ENCODE data around the gene PRELP. TPM values are rescaled to one million over a fixed set of nuclear protein-coding genes. Genes with fewer than 3 reads are reported as not detected.

The PRELP gene
- polyA plus RNA-seq, 3 donors, result 2.4 to 3.2 (median 2.9) TPM

DNA sequence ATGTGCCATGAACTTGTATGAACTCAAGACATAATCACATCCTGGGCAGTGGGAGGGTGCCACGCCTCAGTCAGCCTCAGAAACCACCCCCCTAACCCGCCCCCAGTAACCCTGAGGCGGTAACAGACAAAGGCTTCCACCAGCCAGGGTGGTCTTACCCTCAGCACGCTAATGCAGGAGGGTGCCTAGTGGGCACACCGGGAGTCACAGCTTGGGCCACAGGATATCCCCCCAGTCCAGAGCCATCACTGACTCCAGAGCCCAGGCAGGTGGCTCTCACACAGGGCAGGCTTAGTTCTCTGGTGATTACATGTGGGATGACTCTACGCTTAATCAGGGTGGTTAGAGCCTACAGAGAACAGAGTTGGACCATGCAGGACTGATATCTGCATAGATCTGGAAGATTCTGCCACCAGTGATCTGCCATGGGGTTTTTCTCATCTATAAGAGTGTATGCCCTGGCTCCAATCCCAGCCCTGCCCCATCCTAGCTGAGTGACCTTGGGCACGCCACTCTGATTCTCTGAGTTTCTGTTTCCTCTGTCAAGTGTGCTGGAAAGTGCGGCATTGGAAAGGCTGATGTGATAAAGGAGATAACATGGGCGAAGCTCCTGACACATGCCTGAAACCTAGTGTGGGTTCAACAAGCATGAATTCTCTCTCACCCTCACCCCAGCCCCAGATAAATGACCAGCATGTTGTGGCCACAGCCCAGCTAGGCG is 45.6 kb downstream of the PRELP start:
- no peak for DNase-seq (ENCODE audit: low read depth in 3 of 3, low spot score in 2 of 3)

DNA sequence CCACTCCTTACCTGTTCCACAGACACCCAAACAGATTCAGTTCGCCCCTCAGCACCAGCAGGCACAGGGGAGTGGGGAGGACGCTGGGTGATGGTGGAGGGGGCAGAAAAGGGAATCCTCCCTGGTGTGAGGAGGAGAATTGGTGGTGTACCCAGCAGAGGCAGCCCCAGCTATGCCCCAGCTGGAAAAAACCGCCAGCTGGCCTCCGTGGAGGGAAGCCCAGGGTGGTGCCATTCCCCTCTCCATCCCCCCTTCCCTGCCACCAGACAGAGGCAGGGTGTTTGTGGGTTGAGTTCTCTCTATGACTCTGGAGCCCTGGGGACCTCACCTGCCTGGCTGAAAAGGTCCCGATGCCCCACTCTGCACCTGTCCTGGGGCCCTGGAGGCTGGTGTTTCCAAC is 46.2 kb downstream of the PRELP start:
- DNase-seq (ENCODE audit: low read depth in 3 of 3, low spot score in 2 of 3), result no peak

DNA sequence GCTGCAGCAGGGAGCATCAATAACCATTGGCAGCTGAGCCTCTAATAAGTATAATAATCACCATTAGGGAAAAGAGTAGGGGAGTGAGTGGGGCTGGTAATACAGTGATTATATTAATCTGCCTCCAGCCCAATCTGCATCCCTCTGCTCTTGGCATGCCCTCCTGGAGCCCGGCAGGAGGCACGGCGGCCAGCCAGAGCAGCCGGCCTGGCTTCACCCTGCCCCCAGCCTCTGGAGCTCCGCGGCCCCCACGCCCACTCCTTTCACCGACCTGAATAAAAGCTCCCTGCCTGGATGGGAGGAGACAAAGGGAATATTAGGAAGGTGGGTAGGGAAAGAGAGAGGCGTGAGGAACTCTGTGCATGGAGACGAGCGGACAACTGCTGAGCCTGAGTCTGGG is 46.6 kb downstream of the PRELP start:
- no peak for DNase-seq (ENCODE audit: low read depth in 3 of 3, low spot score in 2 of 3)

DNA sequence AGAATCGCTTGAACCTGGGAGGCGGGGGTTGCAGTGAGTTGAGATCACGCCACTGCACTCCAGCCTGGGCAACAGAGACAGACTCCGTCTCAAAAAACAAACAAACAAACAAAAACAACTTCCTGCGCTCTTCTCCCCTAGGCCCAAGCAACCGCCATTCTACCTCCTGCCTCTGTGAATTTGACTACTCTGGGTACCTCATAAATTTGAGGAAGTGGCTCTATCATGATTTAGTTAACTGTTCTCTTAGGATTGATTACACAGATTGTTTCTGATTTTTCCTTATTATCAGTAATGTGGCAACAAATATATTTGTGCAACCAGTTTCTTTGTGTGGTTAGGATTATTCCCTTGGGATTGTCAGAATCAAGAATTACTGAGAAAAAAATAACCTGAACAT is 48.1 kb downstream of the PRELP start:
- no peak for DNase-seq (ENCODE audit: low read depth in 3 of 3, low spot score in 2 of 3)

DNA sequence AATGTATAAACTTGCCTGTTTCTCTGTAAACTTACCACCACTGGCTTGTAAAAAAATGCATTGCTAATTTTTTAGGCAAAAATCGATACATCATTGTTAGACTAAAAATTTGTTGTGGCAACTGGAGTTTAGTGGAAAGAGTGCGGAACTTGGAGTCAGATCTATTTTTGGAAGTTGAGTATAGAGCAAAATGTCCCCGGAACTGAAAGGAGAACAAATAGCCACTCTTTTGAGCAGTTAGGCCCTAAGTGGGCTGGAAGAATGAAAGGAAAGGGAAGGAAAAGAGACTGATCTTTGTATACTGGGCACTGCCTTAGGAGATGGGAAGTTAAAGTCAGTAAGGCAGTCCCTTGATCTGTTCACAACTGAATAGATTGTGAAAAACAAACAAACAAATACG is 48.5 kb downstream of the PRELP start:
- no peak for DNase-seq (ENCODE audit: low read depth in 3 of 3, low spot score in 2 of 3)

DNA sequence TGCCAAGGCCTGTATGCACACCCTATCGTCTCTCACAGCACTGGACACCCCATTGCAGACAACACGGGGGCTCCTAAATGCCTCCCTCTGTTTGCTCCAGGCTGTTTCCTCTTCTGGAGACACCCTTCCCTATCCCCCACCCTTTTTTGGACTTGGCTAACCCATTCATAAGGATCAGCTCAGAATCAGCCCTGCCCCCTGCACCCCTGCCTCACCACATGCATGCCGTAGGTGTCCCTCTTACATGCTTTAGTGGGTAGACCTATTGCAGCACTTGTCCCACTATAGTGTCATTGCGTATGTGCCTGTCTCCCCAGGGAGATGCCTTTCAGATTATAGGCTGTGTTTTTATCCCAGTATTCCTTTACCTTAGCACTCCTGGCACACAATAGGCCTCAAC is 49.2 kb downstream of the PRELP start:
- DNase-seq (ENCODE audit: low read depth in 3 of 3, low spot score in 2 of 3), result no peak

DNA sequence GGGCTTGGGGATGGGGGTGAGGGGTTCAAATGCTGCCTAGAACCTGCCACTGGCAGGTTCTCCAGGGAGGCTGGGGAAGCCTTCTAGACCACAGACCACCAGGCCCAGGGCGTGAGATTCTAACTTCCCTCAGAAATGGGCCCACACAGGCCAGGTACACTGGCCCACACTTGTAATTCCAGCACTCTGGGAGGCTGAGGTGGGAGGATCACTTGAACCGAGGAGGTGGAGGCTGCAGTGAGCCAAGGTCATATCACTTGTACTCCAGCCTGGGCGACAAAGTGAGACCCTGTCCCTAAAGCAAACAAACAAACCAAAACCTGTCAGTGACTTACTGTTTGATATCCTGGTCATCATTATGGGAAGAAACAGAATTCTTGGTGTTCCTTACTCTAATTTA is 50.1 kb downstream of the PRELP start:
- no peak for DNase-seq (ENCODE audit: low read depth in 3 of 3, low spot score in 2 of 3)

DNA sequence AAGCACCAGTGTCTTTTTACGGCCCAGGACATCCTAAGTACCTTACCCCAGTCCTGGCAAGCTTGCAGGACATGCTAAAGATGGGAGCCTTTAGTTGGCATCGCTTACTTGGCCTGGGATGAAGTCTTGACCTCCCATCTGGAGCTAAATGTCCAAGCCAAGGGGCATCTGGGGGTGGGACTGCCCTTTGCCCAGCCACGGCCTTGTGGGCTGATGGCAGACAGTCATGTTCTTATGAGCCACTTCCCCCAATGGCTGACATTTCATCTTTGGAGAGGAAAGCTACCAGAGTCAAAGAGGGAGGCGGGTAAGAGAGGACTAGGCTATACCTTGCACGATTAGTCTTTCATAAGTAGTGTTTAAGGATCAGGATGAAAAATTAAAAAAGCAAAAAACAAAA is 50.5 kb downstream of the PRELP start:
- no peak for DNase-seq (ENCODE audit: low read depth in 3 of 3, low spot score in 2 of 3)

DNA sequence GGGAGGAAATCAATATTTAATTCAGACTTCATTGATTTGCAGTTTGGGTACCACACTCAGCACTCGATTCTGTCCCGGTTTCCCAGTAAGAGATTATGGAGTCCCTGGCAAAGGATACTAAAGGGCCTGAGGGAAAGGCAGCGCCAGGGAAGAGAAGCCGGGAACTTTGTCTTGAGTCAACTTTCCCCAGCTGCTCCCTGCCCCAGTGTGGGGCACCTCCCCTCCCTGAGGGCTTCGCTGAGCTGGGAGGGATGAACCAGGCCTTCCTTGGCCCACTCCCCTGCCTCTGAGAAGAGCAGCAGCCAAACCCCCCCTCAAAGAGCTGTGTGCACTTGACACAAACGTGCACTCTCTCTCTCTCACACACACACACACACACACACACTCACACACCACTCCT is 51.0 kb downstream of the PRELP start:
- DNase-seq (ENCODE audit: low read depth in 3 of 3, low spot score in 2 of 3), result no peak

DNA sequence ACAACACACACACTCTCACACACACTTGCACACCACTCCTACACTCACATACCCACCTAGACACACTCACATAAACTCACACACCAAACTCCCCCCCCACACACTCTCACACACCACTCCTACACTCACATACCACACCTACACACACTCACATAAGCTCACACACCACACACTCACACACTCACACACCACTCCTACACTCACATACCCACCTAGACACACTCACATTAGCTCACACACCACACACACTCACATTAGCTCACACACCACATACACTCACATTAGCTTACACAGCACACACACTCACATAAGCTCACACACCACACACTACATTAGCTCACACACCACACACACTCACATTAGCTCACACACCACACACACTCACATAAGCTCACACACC is 51.4 kb downstream of the PRELP start:
- no peak for DNase-seq (ENCODE audit: low read depth in 3 of 3, low spot score in 2 of 3)

DNA sequence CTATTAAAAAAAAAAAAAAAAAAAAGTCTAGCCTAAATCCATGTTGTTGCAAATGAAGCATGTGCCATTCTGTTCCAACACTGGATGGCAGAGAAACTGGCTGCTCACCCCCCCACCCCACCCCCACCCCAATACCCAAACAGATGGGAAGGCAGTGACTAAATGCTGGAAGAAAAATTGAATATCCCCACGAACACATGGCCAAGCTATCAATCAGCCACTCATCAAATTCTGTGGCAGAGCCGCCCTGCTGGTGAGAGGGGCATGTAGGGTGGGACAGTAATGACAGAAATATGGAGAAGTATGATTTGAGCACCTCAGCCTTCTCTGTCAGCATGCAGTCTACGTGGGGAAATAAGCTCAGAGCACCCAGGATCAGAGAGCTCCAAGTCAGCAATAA is 52.5 kb downstream of the PRELP start:
- DNase-seq (ENCODE audit: low read depth in 3 of 3, low spot score in 2 of 3), result no peak

DNA sequence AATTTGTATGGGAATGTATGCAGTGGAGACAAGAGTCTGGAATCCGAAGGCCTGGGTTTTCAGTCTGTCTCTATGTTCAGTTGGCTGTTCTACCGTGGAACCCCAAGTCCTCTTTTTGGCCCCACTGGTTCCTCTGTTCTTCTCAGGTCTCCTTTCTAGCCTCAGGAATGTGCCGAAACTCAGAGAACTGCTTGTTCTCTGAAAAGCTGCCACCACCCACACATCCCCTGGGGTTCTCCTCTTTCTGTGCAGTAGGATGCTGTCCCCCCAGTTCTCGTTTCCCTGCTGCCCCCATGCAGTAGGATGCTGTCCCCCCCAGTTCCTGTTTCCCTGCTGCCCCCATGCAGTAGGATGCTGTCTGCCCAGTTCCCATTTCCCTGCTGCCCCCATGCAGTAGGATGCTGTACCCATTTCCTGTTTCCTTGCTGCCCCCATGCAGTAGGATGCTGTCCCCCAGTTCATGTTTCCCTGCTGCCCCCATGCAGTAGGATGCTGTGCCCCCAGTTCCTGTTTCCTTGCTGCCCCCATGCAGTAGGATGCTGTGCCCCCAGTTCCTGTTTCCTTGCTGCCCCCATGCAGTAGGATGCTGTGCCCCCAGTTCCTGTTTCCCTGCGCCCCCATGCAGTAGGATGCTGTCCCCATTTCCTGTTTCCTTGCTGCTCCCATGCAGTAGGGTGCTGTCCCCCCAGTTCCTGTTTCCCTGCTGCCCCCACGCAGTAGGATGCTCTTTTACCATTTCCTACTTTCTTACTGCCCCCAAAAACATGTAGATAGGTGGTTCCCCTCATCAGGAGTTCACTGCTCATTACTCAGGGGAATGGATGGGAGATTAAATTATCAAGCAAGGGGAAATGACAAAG is 53.6 kb downstream of the PRELP start:
- no peak for DNase-seq (ENCODE audit: low read depth in 3 of 3, low spot score in 2 of 3)

DNA sequence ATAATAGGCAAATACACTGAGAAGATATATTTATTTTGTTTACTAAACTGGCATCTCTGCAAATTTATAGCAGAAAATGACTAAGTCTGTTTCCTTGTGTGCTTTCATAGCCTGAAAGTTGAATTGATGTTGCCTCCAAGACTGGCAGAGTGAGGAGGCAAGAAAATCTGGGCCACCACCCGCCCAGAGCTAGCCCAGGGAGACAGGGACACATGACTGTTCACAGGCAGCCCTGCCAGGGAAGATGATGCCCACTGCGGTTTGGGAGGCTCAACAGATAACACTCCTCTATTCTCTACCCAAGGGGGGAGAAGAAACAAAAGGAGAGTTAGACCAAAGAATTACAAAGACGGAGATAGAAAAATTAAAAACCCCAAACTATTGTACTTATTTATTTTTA is 55.5 kb downstream of the PRELP start:
- DNase-seq (ENCODE audit: low read depth in 3 of 3, low spot score in 2 of 3), result no peak

DNA sequence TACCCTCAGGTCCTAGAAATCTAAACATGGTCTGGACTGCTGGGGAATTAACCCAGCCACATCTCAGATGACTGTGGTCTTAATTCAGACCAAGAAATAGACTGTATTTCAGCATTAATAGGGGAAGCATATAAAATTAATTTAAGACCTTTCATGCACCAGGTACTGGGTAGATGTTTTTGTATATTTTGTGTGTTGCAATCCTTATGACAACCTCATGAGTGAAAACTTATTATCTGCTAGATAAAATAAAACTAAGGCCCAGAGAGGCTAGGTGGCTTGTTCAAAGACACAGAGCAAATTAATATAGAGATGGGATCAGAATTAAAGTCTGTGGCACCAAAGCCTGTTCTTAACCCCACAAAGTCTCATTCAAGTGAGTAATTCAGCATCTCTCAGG is 58.4 kb downstream of the PRELP start:
- no peak for DNase-seq (ENCODE audit: low read depth in 3 of 3, low spot score in 2 of 3)

DNA sequence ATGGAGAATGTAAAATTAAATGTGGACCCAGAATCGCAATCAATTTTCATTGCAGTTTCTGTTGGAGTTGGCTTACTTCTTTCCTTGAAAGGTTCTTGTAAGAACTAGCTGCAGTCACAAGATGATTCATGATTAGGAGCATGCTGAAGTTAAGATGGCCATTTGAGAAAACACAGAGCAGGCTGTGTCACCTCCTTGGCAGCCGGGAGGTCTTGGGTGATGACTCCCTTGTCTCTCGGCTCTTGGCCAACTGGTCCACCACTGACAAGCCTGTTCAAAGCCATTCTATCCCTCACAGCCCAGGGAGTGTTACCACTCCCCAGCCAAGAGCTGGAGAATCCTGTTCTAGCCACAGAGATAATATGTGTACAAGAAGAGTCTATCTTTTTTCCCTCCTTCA is 58.9 kb downstream of the PRELP start:
- no peak for DNase-seq (ENCODE audit: low read depth in 3 of 3, low spot score in 2 of 3)

DNA sequence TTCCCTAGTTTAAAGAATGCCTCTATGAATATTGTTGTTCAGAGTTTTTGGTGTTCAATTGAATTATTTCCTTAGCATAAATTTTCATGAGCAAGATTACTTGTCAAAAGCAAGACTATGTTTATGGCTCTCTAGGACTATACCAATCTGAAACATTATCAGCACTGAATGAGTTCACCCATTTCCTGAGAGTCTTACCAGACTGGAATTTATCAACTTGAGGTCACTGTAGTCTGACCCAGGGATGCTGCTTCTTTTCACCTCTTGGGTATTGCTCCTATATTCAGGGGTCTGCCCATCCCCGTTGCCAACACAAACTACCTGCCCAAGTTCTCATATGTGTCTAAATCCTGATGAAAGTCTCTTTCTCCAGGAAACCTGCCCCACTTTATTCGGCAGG is 61.0 kb downstream of the PRELP start:
- DNase-seq (ENCODE audit: low read depth in 3 of 3, low spot score in 2 of 3), result no peak

DNA sequence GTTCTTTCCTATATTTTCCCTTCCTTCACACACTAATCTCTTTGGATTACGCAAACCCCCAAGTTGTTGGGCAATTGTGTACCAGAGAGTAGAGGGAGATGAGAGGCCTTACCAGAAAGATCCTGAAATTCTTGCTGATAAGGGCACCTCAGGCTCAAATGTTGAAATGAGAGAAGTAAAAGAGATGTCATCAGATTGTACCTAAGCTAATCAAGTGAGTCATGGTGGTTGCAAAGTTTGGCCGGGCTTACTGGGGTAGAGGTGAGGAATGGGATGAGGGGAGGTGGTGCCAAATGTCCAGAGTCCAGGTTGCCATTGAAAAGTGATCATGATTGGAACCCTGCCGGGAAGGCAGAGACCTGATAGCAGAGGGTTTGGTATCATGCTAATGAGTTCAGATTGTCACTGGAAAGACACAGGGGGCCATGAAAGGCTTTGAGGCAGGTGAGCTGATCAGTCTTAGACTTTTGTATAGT is 61.4 kb downstream of the PRELP start:
- DNase-seq (ENCODE audit: low read depth in 3 of 3, low spot score in 2 of 3), result no peak

DNA sequence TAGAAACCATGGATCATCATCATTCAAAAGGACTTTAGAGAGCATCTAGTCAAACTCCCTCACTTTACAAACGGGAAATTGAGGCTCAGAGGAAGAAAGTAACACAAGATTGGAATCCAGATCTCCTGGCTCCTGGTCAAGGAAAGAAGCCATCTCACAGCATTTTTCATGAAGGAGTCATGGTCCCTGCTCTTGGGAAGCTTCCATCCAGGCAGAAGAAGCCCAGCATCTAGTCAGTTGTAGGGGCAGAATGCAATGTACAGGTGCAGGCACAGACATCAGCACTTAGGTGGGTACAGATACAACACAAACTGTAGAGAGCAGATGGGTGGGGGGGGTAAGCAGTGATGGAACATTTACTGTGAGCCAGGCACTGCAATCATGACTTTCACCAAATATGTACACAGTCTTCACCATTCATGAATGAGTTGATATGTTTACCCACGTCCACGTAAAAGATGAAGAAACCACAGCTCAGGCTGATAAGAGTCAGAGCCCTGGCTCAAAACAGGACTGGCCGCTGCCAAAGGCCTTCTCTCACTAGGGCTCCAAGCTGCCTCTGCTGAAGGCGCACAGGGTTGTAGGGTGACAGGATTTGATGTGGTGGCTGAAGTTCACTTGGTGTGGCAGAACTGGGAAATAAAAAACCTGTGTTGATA is 62.3 kb downstream of the PRELP start:
- DNase-seq (ENCODE audit: low read depth in 3 of 3, low spot score in 2 of 3), result no peak

DNA sequence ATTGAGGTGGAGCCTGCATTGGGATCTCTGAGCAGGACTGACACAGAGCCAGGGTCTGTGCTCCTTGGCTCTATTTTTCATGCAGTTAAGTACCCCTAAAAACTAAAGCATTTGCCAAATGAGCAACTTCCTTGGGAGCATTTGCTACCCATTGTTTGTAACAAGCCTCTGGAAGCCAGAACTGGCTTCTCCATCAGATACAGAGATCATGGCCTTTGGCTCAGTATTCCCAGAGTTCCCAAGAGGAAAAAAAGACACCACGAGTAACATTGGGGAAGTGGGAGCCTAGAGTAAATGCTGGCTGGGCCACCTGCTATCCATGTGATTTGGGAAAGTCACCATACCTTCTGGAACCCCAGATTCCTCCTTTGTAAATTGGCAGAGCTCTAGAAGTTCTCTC is 63.1 kb downstream of the PRELP start:
- no peak for DNase-seq (ENCODE audit: low read depth in 3 of 3, low spot score in 2 of 3)

DNA sequence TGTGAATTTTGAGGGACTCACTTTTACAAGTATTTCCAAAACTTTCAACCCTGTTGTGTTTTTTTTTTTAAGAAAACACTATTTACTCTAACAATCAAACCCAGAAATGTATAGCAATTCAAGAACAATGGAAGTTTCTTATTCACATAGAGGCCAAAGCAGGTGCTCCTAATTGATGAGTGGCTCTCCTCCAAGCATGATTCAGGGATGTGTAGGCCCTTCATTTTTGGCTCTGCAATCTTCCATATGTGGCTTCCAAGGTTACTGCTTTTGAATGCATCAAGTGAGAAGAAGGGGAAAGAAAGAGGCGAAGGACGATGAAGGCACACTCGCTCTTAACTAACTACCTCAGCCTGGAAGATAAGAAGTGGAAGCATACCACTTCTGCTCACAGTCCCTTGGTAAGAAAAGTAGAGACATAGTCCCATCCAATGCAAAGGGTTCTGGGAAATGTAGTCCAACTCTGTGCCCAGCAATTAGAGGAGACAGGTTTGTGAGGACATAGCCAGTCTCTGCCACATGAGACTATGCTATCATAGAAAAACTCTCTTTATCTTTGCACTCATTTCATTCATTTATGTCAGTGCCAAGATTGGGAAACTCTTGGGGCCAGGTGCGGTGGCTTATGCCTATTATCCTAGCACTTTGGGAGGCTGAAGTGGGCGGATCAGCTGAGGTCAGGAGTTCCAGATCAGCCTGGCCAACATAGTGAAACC is 64.4 kb downstream of the PRELP start:
- no peak for DNase-seq (ENCODE audit: low read depth in 3 of 3, low spot score in 2 of 3)

All from right renal cortex interstitium (tissue), 3 donors.